HCT116 (cell line): ENCODE results near the gene AFTPH. TPM values are rescaled to one million over a fixed set of nuclear protein-coding genes. Genes with fewer than 3 reads are reported as not detected.

Experiments
- ATAC-seq: fragments of 200-7000 bp; cut with Tn5 transposase; 2 replicates; pipeline ENCODE4 v1.9.1; 2020; ENCODE audit warnings: mild to moderate bottlenecking, moderate library complexity
- BruUV-seq: library from RNA; stranded (reverse); fragments of 400-500 nt; replicated peaks from 2 replicates; lab custom pipeline; 2021; lab: Mats Ljungman, UMichigan
- CTCF ChIA-PET: fragments of 300-600 bp; sonication (Branson Sonifier 250); formaldehyde crosslinking; loops from one replicate; lab custom pipeline; 2021; ENCODE audit warnings: antibody characterized with exemption; lab: Charles Lee
- POLR2A ChIA-PET: fragments of 300-600, 350-600 bp; sonication (Branson Sonifier 250); formaldehyde crosslinking; loops from one replicate; lab custom pipeline; 2021; ENCODE audit warnings: antibody characterized with exemption; lab: Charles Lee
- RAD21 ChIA-PET, 2 experiments: fragments of 300-600 bp; sonication (Branson Sonifier 250); formaldehyde crosslinking; loops; one replicate each; lab custom pipeline; 2023; ENCODE audit warnings: low total read pairs in 2 of 2; ENCODE audit not compliant: uncharacterized antibody in 2 of 2, unreplicated experiment in 2 of 2, low non-redundant PET in 1 of 2; lab: Charles Lee
- DNase-seq: peaks from one replicate; pipeline ENCODE4 v3.0.0-alpha.2; 2010; ENCODE audit warnings: low read depth, low spot score
- H2AFZ ChIP-seq: fragments of 200-600 bp; shearing (Covaris generic), sonication (generic); 2 replicates; pipeline ENCODE4 v1.6.1; 2017; ENCODE audit warnings: low read depth, mixed run types, mixed read lengths, antibody characterized with exemption, low read length; ENCODE audit not compliant: poor library complexity, severe bottlenecking
- H3K27ac ChIP-seq: 2 replicates; pipeline ENCODE4 v1.5.1; 2012; ENCODE audit warnings: low read depth, low read length
- H3K27me3 ChIP-seq: fragments of 200-600 bp; sonication (generic); 2 replicates; pipeline ENCODE4 v1.6.1; 2016; ENCODE audit warnings: mixed run types, low read length, mixed read lengths; ENCODE audit not compliant: insufficient read depth
- H3K36me3 ChIP-seq, 2 experiments: fragments of 200-500 bp in 1 of 2; fragments of 200-600 bp in 1 of 2; sonication (Bioruptor generic) in 1 of 2; sonication (generic) in 1 of 2; 2 replicates each; pipeline versions ENCODE4 v1.5.1 to v1.6.1; 2014 to 2016; ENCODE audit warnings: low read length in 2 of 2, inconsistent platforms in 1 of 2, mixed read lengths in 1 of 2, mixed run types in 1 of 2; ENCODE audit not compliant: insufficient read depth in 2 of 2, control insufficient read depth in 1 of 2
- H3K4me1 ChIP-seq, 2 experiments: fragments of 200-600 bp in 1 of 2; sonication (generic) in 1 of 2; 2 replicates each; pipeline versions ENCODE4 v1.5.1 to v1.6.1; 2012 to 2017; ENCODE audit warnings: low read length in 2 of 2, inconsistent platforms in 1 of 2, mild to moderate bottlenecking in 1 of 2, mixed read lengths in 1 of 2, mixed run types in 1 of 2, moderate library complexity in 1 of 2; ENCODE audit not compliant: insufficient read depth in 2 of 2, control insufficient read depth in 1 of 2
- H3K4me2 ChIP-seq: fragments of 200-600 bp; sonication (generic); 2 replicates; pipeline ENCODE4 v1.6.1; 2017; ENCODE audit warnings: mixed run types, low read length, mixed read lengths
- H3K4me3 ChIP-seq, 2 experiments: fragments of 200-600 bp in 1 of 2; sonication (generic) in 1 of 2; replicated peaks in 1 of 2; 2 replicates each; pipeline ENCODE4 v1.5.1; 2011 to 2016; ENCODE audit warnings: low read length in 2 of 2, control low read depth in 1 of 2, low read depth in 1 of 2, mild to moderate bottlenecking in 1 of 2, mixed read lengths in 1 of 2, mixed run types in 1 of 2
- H3K79me2 ChIP-seq: fragments of 200-600 bp; sonication (generic); 2 replicates; pipeline ENCODE4 v1.6.1; 2017; ENCODE audit warnings: mild to moderate bottlenecking, mixed run types, low read length, moderate library complexity, mixed read lengths; ENCODE audit not compliant: insufficient read depth
- H3K9ac ChIP-seq: fragments of 200-600 bp; sonication (generic); 2 replicates; pipeline ENCODE4 v1.6.1; 2016; ENCODE audit warnings: low read length, mixed read lengths
- H3K9me2 ChIP-seq: fragments of 200-600 bp; sonication (generic), shearing (Covaris generic); 2 replicates; pipeline ENCODE4 v1.6.1; 2017; ENCODE audit warnings: mixed run types, mild to moderate bottlenecking, moderate library complexity; ENCODE audit not compliant: insufficient read depth
- H3K9me3 ChIP-seq, 2 experiments: fragments of 200-500 bp in 1 of 2; fragments of 200-600 bp in 1 of 2; sonication (Bioruptor generic) in 1 of 2; sonication (generic) in 1 of 2; 2 replicates each; pipeline ENCODE4 v1.6.1; 2014 to 2017; ENCODE audit warnings: low read length in 2 of 2, mixed read lengths in 2 of 2, inconsistent platforms in 1 of 2, low read depth in 1 of 2, mild to moderate bottlenecking in 1 of 2, mixed run types in 1 of 2, moderate library complexity in 1 of 2; ENCODE audit not compliant: control insufficient read depth in 1 of 2, insufficient read depth in 1 of 2
- H4K20me1 ChIP-seq: fragments of 200-600 bp; sonication (generic), shearing (Covaris generic); 2 replicates; pipeline ENCODE4 v1.6.1; 2017; ENCODE audit warnings: mixed run types, mild to moderate bottlenecking, moderate library complexity; ENCODE audit not compliant: insufficient read depth
- CBX3 ChIP-seq: IDR thresholded peaks from 2 replicates; pipeline ENCODE4 v1.6.1; 2012; ENCODE audit warnings: low read depth
- CEBPB ChIP-seq: IDR thresholded peaks from 2 replicates; pipeline ENCODE4 v1.6.1; 2012; ENCODE audit warnings: low read depth
- EGR1 ChIP-seq: IDR thresholded peaks from 2 replicates; pipeline ENCODE4 v1.6.1; 2012; ENCODE audit warnings: low read depth
- ELF1 ChIP-seq: IDR thresholded peaks from 2 replicates; pipeline ENCODE4 v1.6.1; 2012; ENCODE audit warnings: low read depth, borderline replicate concordance
- EZH2 ChIP-seq: fragments of 200-600 bp; sonication (generic); IDR thresholded peaks from 2 replicates; pipeline ENCODE4 v1.6.1; 2017; ENCODE audit warnings: antibody characterized with exemption, mixed run types
- EZH2phosphoT487 ChIP-seq: fragments of 200-600 bp; IDR thresholded peaks from 2 replicates; pipeline ENCODE4 v1.6.1; 2018; ENCODE audit warnings: antibody characterized with exemption, borderline replicate concordance
- FOSL1 ChIP-seq: IDR thresholded peaks from 2 replicates; pipeline ENCODE4 v1.6.1; 2012; ENCODE audit warnings: low read depth
- JUND ChIP-seq: IDR thresholded peaks from 2 replicates; pipeline ENCODE4 v1.6.1; 2012
- POLR2AphosphoS5 ChIP-seq: IDR thresholded peaks from 2 replicates; pipeline ENCODE4 v1.6.1; 2011; ENCODE audit warnings: mild to moderate bottlenecking, low read depth, low read length, moderate library complexity
- RAD21 ChIP-seq: IDR thresholded peaks from 2 replicates; pipeline ENCODE4 v1.6.1; 2012; ENCODE audit warnings: low read depth, mild to moderate bottlenecking
- SIN3A ChIP-seq: IDR thresholded peaks from 2 replicates; pipeline ENCODE4 v1.6.1; 2012; ENCODE audit warnings: low read depth
- SRF ChIP-seq: IDR thresholded peaks from 2 replicates; pipeline ENCODE4 v1.6.1; 2012; ENCODE audit warnings: low read depth
- TCF7L2 ChIP-seq: IDR thresholded peaks from 2 replicates; pipeline ENCODE4 v1.7.0; 2011; ENCODE audit warnings: borderline replicate concordance, inconsistent platforms; ENCODE audit not compliant: insufficient read depth, insufficient read length; ENCODE audit errors: extremely low read depth
- YY1 ChIP-seq: IDR thresholded peaks from 2 replicates; pipeline ENCODE4 v1.6.1; 2011; ENCODE audit warnings: low read length, low read depth, moderate library complexity, mild to moderate bottlenecking; ENCODE audit not compliant: insufficient replicate concordance; ENCODE audit errors: extremely low read depth
- ZFX ChIP-seq: fragments of 450-650 bp; IDR thresholded peaks from 2 replicates; pipeline ENCODE4 v1.6.1; 2017
- ZNF274 ChIP-seq: fragments of 200-500 bp; sonication (Bioruptor generic); IDR thresholded peaks from 2 replicates; pipeline ENCODE4 v1.6.1; 2014; ENCODE audit warnings: mild to moderate bottlenecking, low read depth, low read length, inconsistent platforms
- intact Hi-C: fragments of 100-400 bp; cut with micrococcal nuclease; formaldehyde crosslinking; loops from 2 replicates; pipeline ENCODE4 v1.10.0; 2022
- total RNA-seq: library from RNA; stranded (reverse); gene quantifications from one replicate; pipeline ENCODE4 v1.2.1, GENCODE V29; 2021; ENCODE audit not compliant: unreplicated experiment
- TF ChIP-seq, protein P1 (sequence below): IDR thresholded peaks from 2 replicates; pipeline ENCODE4 v1.6.1; 2012
- TF ChIP-seq, protein P2 (sequence below): IDR thresholded peaks from 2 replicates; pipeline ENCODE4 v1.6.1; 2011; ENCODE audit warnings: mild to moderate bottlenecking, low read length, moderate library complexity; ENCODE audit not compliant: insufficient replicate concordance; ENCODE audit errors: extremely low read depth
- TF ChIP-seq, protein P3 (sequence below): IDR thresholded peaks from 2 replicates; pipeline ENCODE4 v1.6.1; 2012; ENCODE audit warnings: low read depth
- TF ChIP-seq, protein P4 (sequence below): IDR thresholded peaks from 2 replicates; pipeline ENCODE4 v1.6.1; 2012

The AFTPH gene
- total RNA-seq, 1 experiment from 2014 or later: 23.6 TPM

DNA sequence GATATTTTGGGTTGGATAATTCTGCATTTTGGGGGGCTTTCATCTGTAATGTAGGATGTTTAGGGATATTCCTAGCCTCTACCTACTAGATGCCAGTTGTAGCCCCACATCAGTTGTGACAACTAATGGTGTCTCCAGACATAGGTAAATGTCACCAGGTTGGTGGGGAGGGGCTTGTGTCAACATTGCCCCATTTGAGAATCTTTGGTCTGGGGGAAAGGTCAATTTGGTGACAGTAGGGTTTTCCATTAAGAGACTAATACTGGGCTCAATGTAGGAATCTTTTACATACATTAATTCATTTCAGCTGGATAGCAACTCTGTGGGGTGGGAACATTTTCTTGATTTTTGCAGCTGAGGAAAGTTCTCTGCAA lies 6.6 kb upstream of the AFTPH start:
- Histone ChIP-seq H3K9ac (no peak overlapping the region), H3K9me3 (no peaks in the 10 kb centered on the region), H3K9me2 (no peaks in the 10 kb centered on the region), H3K4me3 (no peak overlapping the region), H3K79me2 (no peaks in the 10 kb centered on the region), H4K20me1 (no peaks in the 10 kb centered on the region), H3K27ac (no peak overlapping the region), H3K4me1 (peaks cover 0 to 3% of the 10 kb centered on the region in 2 experiments; a peak in 1 of 4 replicates), H2AFZ (no peak overlapping the region), H3K36me3 (no peaks in the 10 kb centered on the region), H3K4me2 (no peak overlapping the region), H3K27me3 (0 out of 2 replicates have a peak, but pooled peaks cover 8% of the 10 kb centered on the region)
- POLR2A ChIA-PET: no interaction called here
- RAD21 ChIA-PET: no interaction called here
- ATAC-seq: no peak
- TF ChIP-seq EZH2 (no peak), JUND (no peak), SIN3A (no peak), CBX3 (no peak), POLR2AphosphoS5 (no peak), EGR1 (no peak), FOSL1 (no peak), YY1 (no peak), RAD21 (no peak), EZH2phosphoT487 (no peak), ZFX (no peak), SRF (no peak), CEBPB (no peak), ELF1 (no peak), TCF7L2 (no peak), ZNF274 (no peak)
- TF ChIP-seq, protein P1, sequence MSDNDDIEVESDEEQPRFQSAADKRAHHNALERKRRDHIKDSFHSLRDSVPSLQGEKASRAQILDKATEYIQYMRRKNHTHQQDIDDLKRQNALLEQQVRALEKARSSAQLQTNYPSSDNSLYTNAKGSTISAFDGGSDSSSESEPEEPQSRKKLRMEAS: no peak
- TF ChIP-seq, protein P2, sequence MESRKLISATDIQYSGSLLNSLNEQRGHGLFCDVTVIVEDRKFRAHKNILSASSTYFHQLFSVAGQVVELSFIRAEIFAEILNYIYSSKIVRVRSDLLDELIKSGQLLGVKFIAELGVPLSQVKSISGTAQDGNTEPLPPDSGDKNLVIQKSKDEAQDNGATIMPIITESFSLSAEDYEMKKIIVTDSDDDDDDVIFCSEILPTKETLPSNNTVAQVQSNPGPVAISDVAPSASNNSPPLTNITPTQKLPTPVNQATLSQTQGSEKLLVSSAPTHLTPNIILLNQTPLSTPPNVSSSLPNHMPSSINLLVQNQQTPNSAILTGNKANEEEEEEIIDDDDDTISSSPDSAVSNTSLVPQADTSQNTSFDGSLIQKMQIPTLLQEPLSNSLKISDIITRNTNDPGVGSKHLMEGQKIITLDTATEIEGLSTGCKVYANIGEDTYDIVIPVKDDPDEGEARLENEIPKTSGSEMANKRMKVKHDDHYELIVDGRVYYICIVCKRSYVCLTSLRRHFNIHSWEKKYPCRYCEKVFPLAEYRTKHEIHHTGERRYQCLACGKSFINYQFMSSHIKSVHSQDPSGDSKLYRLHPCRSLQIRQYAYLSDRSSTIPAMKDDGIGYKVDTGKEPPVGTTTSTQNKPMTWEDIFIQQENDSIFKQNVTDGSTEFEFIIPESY: no peak
- TF ChIP-seq, protein P3, sequence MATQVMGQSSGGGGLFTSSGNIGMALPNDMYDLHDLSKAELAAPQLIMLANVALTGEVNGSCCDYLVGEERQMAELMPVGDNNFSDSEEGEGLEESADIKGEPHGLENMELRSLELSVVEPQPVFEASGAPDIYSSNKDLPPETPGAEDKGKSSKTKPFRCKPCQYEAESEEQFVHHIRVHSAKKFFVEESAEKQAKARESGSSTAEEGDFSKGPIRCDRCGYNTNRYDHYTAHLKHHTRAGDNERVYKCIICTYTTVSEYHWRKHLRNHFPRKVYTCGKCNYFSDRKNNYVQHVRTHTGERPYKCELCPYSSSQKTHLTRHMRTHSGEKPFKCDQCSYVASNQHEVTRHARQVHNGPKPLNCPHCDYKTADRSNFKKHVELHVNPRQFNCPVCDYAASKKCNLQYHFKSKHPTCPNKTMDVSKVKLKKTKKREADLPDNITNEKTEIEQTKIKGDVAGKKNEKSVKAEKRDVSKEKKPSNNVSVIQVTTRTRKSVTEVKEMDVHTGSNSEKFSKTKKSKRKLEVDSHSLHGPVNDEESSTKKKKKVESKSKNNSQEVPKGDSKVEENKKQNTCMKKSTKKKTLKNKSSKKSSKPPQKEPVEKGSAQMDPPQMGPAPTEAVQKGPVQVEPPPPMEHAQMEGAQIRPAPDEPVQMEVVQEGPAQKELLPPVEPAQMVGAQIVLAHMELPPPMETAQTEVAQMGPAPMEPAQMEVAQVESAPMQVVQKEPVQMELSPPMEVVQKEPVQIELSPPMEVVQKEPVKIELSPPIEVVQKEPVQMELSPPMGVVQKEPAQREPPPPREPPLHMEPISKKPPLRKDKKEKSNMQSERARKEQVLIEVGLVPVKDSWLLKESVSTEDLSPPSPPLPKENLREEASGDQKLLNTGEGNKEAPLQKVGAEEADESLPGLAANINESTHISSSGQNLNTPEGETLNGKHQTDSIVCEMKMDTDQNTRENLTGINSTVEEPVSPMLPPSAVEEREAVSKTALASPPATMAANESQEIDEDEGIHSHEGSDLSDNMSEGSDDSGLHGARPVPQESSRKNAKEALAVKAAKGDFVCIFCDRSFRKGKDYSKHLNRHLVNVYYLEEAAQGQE: no peak
- TF ChIP-seq, protein P4, sequence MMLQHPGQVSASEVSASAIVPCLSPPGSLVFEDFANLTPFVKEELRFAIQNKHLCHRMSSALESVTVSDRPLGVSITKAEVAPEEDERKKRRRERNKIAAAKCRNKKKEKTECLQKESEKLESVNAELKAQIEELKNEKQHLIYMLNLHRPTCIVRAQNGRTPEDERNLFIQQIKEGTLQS: no peak
- no TSS peak for BruUV-seq
- intact Hi-C loops: no loop called here
- DNase-seq: no peak
- CTCF ChIA-PET: no interaction called here
